Left ventricle myocardium inferior (tissue), 1 donor: ENCODE results near the gene HS6ST1. TPM values are rescaled to one million over a fixed set of nuclear protein-coding genes. Genes with fewer than 3 reads are reported as not detected.

Source experiments
- DNase-seq: peaks from one replicate; pipeline ENCODE4 v3.0.0-alpha.2; 2020
- H3K27ac ChIP-seq: fragments of 200-600 bp; replicated peaks from 2 replicates; pipeline ENCODE4 v1.8.0; 2021
- H3K27me3 ChIP-seq: fragments of 200-600 bp; 2 replicates; pipeline ENCODE4 v1.8.0; 2021; ENCODE audit warnings: low read depth
- H3K36me3 ChIP-seq: fragments of 200-600 bp; 2 replicates; pipeline ENCODE4 v1.8.0; 2021
- H3K4me1 ChIP-seq: fragments of 200-600 bp; 2 replicates; pipeline ENCODE4 v1.8.0; 2021
- H3K4me3 ChIP-seq: fragments of 200-600 bp; 2 replicates; pipeline ENCODE4 v1.8.0; 2021; ENCODE audit warnings: mild to moderate bottlenecking, moderate library complexity
- H3K9me3 ChIP-seq: fragments of 200-600 bp; replicated peaks from 2 replicates; pipeline ENCODE4 v1.8.0; 2021
- CTCF ChIP-seq: fragments of 200-600 bp; IDR thresholded peaks from 2 replicates; pipeline ENCODE4 v1.8.0; 2021; ENCODE audit warnings: antibody characterized with exemption, mild to moderate bottlenecking, borderline replicate concordance
- intact Hi-C: fragments of 100-400 bp; cut with micrococcal nuclease; formaldehyde crosslinking; loops from one replicate; pipeline ENCODE4 v1.11.0; 2022
- total RNA-seq: library from RNA; stranded (reverse); fragmentation: NEBNext Ultra II Directional; extraction: Animal tissue kit (Norgen Biotek cat#: 25700); gene quantifications from one replicate; pipeline ENCODE4 v1.2.1, GENCODE V29; 2021
- donor health status: DM: no; HTN: yes; CAD: no; lungs with severe emphysema.

The HS6ST1 gene
- total RNA-seq, 1 donor from 2014 or later = 26.7 TPM

- TF ChIP-seq CTCF = no peak
- no peaks in the 10 kb centered on the region for H3K9me3 ChIP-seq
- H3K36me3 ChIP-seq = no peaks in the 10 kb centered on the region
- intact Hi-C loops = no loop called here
- DNase-seq = no peak
- H3K27ac ChIP-seq = peak overlapping the region; percentile 44
- peaks cover 87% of the 10 kb centered on the region for H3K4me1 ChIP-seq
- no peaks in the 10 kb centered on the region for H3K27me3 ChIP-seq
- H3K4me3 ChIP-seq = no peak overlapping the region
These were observed 32.5 kb downstream of the HS6ST1 start for GRCh38 chr2:128286011-128286721.

- TF ChIP-seq CTCF = no peak
- Histone ChIP-seq H3K4me1 (peaks cover 94% of the 10 kb centered on the region), H3K27ac (no peak overlapping the region), H3K36me3 (no peaks in the 10 kb centered on the region), H3K27me3 (no peaks in the 10 kb centered on the region), H3K9me3 (no peaks in the 10 kb centered on the region), H3K4me3 (no peak overlapping the region)
- intact Hi-C loops = no loop called here
- DNase-seq = peak; percentile 7
These were observed 33.2 kb downstream of the HS6ST1 start for GRCh38 chr2:128285329-128285931.

GRCh38 chr2:128284841-128285240, 33.8 kb downstream of the HS6ST1 start:
- peaks cover 98% of the 10 kb centered on the region for H3K4me1 ChIP-seq

DNA sequence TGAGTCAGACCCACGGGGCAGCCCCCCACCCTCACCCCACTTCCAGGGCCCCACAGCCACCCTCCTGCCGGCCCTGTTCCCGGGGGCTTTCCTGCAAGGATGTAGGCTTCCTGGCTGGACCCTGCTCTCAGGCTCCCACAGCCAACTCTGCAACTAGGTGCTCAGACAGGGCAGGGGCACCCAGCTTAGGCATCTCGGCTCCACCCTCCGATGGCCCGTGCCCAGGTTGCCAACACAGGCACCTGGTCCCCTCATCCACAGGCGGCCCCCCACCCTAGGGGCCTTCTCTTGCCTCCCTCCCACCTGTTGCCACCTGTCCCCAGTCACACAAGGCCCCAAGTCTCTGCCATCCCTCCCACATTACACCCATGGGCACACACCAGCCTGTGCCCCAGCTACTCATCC, 34.6 kb downstream of the HS6ST1 start:
- no peak overlapping the region for H3K27ac ChIP-seq
- no peaks in the 10 kb centered on the region for H3K36me3 ChIP-seq
- H3K27me3 ChIP-seq = no peaks in the 10 kb centered on the region
- DNase-seq = peak; percentile 10
- H3K9me3 ChIP-seq = no peaks in the 10 kb centered on the region
- TF ChIP-seq CTCF = no peak
- no peak overlapping the region for H3K4me3 ChIP-seq
- intact Hi-C loops = no loop called here
- peaks cover 91% of the 10 kb centered on the region for H3K4me1 ChIP-seq

More at GRCh38 chr2:128284841-128285240, 33.8 kb downstream of the HS6ST1 start:
- intact Hi-C loops = no loop called here
- peak; percentile 7 for DNase-seq
- H3K27me3 ChIP-seq = no peaks in the 10 kb centered on the region
- H3K27ac ChIP-seq = no peak overlapping the region
- no peak overlapping the region for H3K4me3 ChIP-seq
- H3K36me3 ChIP-seq = no peaks in the 10 kb centered on the region
- no peaks in the 10 kb centered on the region for H3K9me3 ChIP-seq
- no peak for TF ChIP-seq CTCF

GRCh38 chr2:128282976-128283810, 35.5 kb downstream of the HS6ST1 start:
- intact Hi-C loops = no loop called here
- Histone ChIP-seq H3K9me3 (no peaks in the 10 kb centered on the region), H3K4me3 (no peak overlapping the region), H3K4me1 (peaks cover 84% of the 10 kb centered on the region), H3K27ac (peak overlapping the region; percentile 62), H3K27me3 (no peaks in the 10 kb centered on the region), H3K36me3 (no peaks in the 10 kb centered on the region)
- peak; percentile 22 for DNase-seq
- TF ChIP-seq CTCF = peak; percentile 34
